ENCODE measurements around the gene GUCY2C. TPM values are rescaled to one million over a fixed set of nuclear protein-coding genes. Genes with fewer than 3 reads are reported as not detected.
A peak's percentile ranks its signal among the peaks of the same experiment; 100 is the strongest.

The GUCY2C gene
- total RNA-seq, 1 donor from 2014 or later: not detected

DNA sequence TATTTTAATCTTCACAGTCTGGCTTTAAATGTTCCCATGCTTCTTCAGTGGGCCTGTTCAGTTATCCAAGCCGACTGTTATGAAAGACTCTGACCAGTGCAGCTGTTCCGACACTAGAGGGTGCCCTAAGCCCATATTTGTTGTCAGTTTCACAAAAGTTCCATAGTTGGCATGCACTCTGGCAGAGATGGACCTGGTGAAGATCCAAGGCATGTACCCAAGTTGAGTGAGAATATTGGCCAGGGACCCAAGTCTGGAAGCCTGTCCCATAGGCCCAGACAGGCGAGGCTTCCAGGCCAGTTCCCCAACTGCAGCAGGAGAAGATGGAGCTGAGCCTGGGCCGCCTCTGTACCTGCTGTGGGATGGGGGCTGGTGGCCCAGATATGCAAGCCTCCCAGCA is 27.4 kb upstream of the GUCY2C start:
- DNase-seq (ENCODE audit: low read depth): no peak
- TF ChIP-seq, protein P1, sequence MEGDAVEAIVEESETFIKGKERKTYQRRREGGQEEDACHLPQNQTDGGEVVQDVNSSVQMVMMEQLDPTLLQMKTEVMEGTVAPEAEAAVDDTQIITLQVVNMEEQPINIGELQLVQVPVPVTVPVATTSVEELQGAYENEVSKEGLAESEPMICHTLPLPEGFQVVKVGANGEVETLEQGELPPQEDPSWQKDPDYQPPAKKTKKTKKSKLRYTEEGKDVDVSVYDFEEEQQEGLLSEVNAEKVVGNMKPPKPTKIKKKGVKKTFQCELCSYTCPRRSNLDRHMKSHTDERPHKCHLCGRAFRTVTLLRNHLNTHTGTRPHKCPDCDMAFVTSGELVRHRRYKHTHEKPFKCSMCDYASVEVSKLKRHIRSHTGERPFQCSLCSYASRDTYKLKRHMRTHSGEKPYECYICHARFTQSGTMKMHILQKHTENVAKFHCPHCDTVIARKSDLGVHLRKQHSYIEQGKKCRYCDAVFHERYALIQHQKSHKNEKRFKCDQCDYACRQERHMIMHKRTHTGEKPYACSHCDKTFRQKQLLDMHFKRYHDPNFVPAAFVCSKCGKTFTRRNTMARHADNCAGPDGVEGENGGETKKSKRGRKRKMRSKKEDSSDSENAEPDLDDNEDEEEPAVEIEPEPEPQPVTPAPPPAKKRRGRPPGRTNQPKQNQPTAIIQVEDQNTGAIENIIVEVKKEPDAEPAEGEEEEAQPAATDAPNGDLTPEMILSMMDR (conservative IDR thresholded peaks at IDR 0.05; ENCODE audit: low read depth, low read length): peak; percentile 57
- H3K4me3 ChIP-seq (ENCODE audit: low read depth, low read length): no peak overlapping the region

DNA sequence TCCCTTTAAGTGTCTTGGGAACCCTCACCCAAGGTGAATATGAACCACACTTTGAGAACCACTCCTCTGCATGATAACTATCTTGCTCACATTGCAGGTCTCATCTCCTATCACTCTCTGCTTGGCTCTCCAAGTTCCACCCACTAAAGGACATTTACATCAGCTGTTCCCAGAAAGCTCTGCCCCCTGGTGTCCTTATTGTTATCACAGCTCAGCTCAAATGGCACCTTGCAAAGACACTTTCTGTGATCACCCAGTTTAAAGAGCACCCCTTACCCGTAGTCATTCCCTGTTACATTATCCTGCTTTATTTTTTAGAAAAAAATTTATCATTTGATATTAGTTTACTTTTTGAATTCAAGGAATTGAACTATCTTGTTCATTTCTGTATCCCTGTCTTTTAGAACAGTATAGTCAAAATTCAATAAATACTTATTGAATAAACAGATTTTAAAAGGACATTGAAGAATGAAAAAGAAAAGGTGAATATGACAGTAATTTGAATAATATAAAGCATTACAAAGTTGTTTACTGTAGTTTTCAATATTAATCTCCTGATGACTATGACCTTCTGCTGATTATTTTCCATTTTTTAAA is 20.5 kb upstream of the GUCY2C start:
- DNase-seq (ENCODE audit: low read depth): peak; percentile 9
- TF ChIP-seq, protein P1 (conservative IDR thresholded peaks at IDR 0.05; ENCODE audit: low read depth, low read length): peak; percentile 72
- H3K4me3 ChIP-seq (ENCODE audit: low read depth, low read length): no peak overlapping the region

DNA sequence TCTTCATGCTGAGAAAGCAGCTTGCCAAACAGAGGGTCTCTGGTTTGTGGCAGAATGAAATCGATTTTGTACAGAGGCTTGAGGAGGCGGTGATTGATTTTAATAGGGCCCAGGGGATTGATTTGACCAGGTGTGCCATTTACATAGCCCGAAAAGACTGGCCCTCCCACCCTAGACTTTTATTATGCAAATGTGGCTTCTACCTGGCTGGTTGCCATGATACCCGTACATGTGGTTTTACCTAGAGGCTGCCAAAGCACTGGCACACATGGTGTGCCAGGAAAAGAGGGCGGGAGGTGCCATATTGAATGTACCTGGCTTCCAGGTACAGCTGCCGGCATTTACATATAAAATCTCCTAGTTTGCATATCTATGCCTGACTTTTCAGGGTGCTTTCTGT is 18.0 kb upstream of the GUCY2C start:
- TF ChIP-seq, protein P1 (conservative IDR thresholded peaks at IDR 0.05; ENCODE audit: low read depth, low read length): no peak
- no peak overlapping the region for H3K4me3 ChIP-seq (ENCODE audit: low read depth, low read length)
- no peak for DNase-seq (ENCODE audit: low read depth)

DNA sequence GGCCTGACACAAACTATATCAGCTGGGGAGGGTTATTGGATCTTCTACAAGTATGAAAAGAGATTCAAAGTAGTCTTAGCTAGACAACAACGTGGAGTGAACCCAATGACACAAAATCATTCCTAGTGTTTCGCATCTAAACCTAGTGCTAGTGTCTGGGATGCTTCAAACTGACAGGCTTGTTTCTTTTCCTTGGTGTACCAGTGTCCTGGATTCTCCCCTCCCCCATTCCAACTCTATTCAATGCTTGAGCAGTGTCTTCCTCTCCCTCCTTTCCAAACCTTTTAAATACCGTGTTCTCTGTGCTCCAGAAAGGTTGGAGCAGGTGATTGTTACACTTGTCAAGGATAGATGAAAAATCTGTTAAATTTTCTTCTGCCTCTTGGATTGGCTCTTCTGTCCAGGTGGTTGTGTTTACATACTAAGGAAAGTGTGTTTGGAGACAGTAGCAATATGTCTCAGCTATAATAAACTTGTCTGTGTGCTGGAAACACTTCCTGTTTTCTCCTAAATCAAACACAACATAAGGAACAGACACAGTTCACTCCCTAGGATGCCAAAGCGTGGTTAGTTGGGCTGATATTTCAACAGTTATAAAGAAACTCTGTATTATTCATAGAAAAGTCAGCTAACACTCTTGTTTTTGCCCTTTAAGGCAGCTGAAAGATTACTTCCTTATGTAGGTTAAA is 14.4 kb upstream of the GUCY2C start:
- H3K4me3 ChIP-seq (ENCODE audit: low read depth, low read length): no peak overlapping the region
- DNase-seq (ENCODE audit: low read depth): no peak
- TF ChIP-seq, protein P1 (conservative IDR thresholded peaks at IDR 0.05; ENCODE audit: low read depth, low read length): no peak

DNA sequence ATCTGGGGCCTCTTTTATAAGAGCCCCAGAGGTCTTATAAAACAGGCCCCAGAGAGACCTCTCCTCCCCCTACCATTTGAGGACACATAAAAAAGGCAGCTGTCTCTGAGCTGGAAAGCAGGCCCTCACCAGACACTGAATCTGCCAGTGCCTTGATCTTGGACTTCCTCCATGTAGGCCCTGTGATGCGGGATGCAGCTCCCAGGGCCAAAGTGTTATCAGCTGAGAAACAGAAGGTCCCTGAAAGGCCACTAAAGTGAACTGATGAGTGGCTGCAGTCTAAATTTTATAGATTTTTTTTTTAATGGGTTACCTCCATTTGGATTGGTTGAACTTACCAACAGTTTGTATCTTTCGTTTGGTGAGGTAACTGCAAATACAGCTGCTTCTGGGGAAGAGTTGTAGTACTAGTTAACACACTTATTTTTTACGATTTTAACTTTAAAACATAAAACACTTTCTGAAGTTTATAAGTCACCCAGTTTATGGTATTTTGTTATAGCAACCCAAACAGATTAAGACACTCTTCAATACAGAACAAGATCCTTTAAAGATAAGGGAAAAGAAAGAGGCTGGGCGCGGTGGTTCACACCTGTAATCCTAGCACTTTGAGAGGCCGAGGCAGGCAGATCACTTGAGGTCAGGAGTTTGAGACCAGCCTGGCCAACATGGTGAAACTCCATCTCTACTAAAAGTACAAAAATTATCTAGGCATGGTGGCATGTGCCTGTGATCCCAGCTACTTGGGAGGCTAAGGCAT is 5.6 kb upstream of the GUCY2C start:
- TF ChIP-seq, protein P1 (conservative IDR thresholded peaks at IDR 0.05; ENCODE audit: low read depth, low read length): no peak
- no peak for DNase-seq (ENCODE audit: low read depth)
- H3K4me3 ChIP-seq (ENCODE audit: low read depth, low read length): no peak overlapping the region

DNA sequence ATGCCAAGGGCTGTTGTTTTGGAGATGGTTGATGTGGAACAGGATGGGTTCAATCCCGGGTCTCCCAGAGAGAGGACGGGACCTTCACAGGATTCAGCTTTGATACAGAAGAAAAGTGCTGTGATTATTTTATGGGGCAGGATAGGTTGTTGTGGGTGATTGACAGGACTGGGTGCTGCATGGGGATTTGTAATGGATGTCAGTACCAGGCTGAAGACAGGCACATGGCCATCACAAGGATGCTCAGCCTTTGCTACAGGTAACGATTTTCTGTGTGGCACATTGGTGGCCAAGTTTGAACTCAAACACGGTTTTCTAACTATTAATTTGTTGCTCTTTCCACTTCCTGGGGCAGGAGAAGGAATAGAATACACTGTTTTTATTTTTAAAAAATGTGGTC is 4.5 kb upstream of the GUCY2C start:
- TF ChIP-seq, protein P1 (conservative IDR thresholded peaks at IDR 0.05; ENCODE audit: low read depth, low read length): no peak
- no peak overlapping the region for H3K4me3 ChIP-seq (ENCODE audit: low read depth, low read length)
- no peak for DNase-seq (ENCODE audit: low read depth)

All from epithelial cell of proximal tubule (primary cell).